Measurements from ENCODE around the gene P3H3.
"Not testable (repeated sequence)": the region's sequence is repeated elsewhere in the genome, so short reads cannot be mapped to it uniquely, and the experiment has no call there.

The P3H3 gene

DNA sequence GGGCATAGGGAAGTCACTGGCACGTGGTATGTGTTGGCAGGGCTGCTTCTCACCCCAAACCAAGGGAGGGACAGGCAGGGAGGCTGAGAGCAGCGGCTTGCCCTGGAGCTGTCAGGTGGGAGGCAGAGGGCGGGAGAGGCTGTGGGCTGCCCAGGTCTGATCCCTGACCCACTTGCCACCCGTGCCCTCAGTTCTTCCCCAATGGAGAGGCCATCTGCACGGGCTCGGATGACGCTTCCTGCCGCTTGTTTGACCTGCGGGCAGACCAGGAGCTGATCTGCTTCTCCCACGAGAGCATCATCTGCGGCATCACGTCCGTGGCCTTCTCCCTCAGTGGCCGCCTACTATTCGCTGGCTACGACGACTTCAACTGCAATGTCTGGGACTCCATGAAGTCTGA is 17.2 kb downstream of the P3H3 start:
- DNase-seq: no peak

DNA sequence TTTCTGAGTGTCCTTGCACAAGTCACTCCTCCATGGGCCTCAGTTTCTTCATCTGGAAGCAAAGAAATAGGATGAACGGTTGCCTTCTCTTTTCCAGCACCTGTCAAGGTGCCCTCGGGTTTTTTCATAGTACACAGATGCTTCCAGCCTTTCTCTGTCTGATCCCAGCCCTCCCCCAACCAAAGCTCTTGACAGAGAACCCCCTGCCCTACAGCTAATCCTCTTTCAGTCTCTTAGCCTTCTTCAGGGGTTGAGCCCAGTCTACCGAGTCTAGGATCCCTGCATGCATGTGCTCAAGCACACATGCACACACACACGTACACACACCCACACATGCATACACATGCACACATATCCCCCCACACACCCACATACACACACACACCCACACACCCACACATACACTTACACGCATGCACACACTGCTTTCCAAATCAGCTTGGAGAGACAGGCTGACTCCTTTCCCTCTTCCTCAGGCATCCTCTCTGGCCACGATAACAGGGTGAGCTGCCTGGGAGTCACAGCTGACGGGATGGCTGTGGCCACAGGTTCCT is 18.2 kb downstream of the P3H3 start:
- DNase-seq: no peak

DNA sequence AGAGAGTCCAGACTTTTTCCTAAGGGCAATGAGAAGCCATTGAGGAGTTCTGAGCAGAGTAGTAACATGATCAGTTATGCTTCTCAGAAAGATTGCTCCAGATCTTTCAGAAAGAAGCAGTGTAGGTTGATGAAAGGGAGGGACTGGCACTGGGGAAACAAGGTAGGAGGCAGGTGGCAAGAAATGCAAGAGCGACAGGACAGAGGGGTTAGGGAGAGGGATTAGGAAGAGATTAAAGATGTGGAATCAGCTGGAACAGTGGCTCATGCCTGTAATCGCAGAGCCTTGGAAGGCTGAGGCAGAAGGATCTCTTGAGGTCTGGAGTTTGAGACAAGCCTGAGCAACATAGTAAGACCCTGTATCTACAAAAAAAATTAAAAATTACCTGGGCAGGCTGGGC is 19.5 kb downstream of the P3H3 start:
- no peak for DNase-seq

DNA sequence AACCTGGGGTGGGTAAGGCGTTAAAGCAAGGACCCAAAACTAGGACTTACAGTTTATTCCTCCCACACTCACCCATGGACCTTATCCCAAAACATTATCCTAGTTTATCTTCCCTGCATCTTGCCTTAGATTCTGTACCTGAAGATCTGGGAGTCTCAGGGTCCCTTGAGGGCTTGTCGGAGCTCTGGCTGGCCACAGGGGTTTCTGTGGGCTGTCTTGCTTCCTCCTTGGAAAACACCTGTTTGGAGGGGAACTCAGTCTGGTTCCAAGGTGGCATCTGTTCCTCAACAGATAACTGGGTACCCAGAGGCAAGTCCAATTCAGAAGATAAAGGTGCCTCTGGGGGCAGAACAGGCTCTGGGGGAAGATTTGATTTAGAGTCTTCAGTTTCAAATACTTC is 21.2 kb downstream of the P3H3 start:
- no peak for DNase-seq

DNA sequence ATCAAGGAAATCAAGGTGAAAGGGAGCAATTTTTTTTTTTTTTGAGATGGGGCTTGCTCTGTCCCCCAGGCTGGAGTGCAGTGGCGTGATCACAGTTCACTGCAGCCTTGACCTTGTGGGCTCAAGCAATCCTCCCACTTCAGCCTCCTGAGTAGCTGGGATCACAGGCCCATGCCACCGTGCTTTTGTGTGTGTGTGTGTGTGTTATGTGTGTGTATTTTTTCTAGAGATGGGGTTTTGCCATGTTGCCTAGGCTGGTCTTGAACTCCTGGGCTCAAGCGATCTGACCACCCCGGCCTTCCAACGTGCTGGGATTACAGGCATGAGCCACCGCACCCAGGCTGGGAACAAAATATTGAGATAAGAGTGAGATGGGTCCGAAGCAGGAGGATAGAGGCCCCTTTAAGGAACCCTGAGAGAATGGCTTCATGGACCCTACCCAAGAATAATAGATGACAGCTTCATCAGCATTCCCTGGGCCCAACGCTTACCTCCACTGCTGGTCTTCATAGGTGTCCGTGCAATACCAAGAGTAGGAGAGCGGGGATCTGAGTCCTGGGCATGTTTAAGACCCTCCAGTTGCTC is 21.9 kb downstream of the P3H3 start:
- DNase-seq: no peak

DNA sequence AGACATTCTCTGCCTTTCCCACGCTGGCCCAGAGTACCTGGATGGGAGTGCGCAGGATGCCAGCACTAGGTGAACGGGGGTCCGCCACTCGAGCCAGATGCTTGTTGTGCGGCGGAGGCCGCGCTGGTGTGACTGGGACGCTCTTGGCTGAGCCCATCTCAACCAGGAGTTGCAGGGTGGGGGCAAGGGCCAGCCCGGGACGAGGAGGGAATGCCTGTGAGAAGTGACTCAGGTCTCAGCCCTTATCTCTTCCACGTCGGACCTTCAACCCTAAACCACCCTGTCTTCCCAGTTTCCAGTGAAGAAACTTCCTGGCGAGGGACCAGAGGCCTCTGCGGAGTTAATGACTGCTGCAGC is 22.6 kb downstream of the P3H3 start:
- DNase-seq: no peak

DNA sequence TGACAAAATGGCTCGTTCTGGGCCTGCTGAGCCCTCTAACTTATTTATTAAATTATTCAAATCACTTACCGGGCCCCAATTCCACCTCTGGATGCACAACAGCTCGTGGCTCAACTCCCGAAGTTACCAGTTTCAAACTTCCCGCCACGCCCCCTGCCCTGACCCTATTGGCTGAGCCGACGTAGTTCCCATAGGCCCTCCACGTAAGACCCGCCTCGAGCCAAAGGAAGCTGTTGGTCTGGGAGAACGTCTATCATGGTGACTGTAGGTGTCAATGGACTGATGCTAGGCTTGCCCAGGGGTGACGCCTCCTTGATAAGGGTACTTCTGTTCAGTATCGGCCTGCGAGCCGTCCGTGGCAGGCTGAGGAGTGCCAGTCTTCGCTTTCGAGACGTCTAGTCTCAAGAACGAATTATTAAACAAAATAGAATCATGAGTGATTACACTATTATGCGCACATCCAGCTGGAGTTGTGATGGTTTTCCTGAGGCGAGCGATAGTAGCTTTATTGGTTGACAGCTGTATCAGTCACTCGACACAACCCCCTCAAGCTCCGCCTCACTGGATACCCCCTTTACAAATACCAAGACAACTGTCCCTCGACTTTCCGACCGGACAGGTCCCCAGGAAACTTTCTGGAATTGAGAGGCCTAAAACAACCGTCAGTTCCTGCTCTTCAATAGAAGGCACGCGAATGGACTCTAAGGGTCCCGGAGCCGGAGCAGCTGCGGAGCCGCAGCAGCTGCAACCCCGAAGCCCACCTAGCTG is 23.1 kb downstream of the P3H3 start, which contains the start of gene CDCA3:
TSS of gene CDCA3 (minus strand) at position 134 of the 768 bp plus-strand sequence. CDS start 334 bp downstream, outside the sequence.
- DNase-seq: peak; percentile 74 to 100 (median 89)

DNA sequence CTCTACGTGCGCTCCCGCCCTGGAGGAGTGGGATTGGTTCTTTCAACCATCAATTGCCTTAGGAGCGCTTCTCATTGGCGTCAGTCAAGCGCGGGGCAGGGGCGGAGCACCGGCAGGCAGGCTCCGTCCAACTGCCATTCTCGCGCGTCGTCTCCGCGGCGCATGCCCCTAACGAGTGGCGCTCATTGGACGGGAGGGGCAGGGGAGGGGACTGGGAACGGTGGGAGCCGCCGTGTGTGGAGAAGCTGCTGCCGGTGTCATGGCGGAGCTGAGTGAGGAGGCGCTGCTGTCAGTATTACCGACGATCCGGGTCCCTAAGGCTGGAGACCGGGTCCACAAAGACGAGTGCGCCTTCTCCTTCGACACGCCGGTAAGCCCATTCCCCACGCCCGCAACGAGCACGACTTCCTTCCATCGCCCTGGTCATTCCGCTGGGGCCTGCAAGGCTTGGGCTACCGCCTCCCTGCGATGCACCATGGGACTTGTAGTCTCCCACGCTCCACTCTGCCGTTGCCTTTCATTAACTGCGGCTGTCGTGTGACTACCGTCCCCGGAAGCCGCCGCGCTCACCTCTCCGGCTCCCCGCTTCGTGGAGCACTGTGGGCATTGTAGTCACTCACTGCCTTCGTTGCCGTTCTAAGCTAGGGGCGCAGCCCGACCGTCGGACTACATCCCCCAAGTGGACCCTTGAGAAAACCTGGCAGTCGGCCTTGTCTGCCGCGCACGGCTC is 23.9 kb downstream of the P3H3 start, which contains the start of gene USP5:
TSS of gene USP5 (plus strand) at position 230 of the 730 bp plus-strand sequence. CDS start at position 260, 30 bp downstream.
- DNase-seq: peak; percentile 95 to 100 (median 98)

DNA sequence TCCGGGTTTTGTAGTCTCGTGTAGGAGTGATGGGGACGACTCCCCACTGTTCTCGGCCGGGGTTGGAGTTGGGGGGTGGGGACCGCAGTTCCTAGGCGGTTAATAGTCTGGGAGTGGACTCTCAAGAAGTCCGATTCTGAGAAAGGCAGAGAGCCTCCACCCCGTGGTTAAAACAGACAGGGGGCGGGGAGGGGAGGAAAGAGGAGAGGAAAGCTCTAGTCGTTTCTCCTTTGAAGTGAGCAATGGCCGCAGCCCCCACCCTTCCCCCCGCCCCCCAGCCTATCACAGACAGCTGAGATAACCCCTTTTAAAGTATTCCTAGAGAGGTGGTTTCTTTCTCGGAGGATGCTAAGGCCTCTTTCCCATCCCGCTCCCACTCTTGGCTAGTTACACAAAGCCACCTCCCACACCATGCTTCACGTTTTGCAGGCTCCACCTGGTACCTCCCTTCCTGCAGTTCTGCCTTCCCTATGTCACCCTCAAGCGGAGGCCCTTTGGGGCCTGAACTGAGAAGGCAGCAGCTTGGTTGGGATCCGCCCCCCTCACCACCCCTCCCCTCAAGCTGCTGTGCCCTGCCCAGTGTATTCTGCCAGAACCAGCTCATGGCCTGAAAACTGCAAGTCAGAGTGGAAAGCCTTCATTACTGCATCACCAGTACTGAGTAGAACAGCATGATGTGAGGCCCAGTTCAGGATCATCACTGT is 24.6 kb downstream of the P3H3 start:
- DNase-seq: peak in 4 of 5 experiments; percentile 13 to 91 (median 66)

DNA sequence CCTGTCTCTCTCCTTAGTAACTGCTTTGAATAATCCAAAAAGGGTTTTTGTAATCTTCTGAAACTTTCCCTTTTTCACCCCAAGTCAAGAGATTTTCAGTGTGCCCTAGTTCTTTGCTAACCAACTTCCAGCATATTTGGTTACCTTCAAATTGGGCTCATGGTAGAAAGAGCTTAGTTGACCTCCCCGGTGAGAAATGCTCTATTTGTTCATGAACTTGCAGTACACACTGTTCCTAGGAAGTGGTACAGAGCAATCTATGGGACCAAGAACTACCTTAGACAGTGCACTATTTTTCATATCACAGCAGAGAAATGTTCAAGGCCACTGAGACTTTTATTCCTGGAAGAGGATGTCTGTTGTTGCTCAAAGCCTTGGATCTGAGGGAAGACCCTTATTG is 25.4 kb downstream of the P3H3 start:
- no peak for DNase-seq

DNA sequence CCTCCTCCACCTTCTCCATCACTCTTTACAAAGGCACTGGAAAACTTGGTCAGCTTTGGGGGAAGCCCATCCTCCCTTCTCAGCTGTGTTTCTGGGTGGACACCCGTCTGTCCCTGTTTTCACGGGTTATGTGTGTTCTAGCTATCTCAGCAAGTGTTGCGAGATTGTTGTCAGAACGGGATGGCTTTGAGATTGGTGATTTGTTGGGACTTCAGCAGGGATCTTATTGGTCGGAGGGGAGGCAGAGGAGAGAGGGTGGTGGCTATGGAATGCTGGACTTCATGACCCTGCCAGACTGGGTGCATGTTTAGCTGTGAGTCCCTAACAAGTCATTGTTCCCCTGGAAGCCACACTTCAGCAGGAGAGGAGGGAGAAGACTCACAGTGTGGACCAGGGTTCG is 25.8 kb downstream of the P3H3 start:
- no peak for DNase-seq

DNA sequence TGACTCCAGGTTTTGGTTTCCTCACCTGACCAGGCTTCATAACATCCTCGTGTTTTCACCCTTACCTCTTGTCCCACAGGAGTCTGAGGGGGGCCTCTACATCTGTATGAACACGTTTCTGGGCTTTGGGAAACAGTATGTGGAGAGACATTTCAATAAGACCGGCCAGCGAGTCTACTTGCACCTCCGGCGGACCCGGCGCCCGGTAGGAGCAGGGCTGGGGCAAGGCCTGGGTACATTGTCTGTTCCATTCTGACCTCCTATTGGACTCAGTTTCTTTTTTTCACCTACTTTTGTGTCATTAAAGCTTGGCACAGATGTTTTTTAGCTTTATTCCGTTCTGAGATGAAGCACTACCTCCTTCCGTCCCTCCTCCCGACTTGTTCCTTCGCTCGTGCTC is 27.1 kb downstream of the P3H3 start:
- DNase-seq: no peak

DNA sequence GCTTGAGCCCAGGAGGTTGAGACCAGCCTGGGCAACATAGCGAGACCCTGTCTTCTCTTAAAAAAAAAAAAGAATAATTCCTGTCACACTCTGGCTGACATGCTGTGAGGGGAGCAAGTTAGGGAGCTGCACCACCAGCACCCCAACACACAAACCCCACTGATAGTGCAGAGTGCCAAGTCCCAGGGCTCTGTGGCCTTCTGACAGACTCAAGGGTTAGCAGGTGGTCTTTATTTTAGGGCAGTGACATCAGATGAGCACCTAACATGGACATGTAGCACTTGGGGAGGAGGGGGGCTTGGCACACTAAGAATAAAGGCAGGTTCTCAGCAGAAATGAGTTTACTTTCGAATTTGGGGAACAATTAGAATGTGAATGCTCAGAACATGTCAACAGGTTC is 30.6 kb downstream of the P3H3 start:
- DNase-seq: no peak

DNA sequence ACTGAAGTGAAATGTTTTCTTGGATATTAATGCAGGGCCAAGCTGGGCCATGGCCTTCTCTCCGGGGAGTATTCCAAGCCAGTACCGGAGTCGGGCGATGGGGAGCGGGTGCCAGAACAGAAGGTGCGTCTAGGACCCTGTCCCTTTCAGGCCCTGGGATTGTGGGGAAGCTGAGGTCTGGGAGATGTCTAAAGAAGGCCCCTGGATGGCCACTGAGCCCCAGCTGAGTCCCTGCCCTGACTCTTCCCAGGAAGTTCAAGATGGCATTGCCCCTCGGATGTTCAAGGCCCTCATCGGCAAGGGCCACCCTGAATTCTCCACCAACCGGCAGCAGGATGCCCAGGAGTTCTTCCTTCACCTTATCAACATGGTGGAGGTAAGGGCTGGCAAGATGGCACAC is 31.9 kb downstream of the P3H3 start:
- DNase-seq: no peak

DNA sequence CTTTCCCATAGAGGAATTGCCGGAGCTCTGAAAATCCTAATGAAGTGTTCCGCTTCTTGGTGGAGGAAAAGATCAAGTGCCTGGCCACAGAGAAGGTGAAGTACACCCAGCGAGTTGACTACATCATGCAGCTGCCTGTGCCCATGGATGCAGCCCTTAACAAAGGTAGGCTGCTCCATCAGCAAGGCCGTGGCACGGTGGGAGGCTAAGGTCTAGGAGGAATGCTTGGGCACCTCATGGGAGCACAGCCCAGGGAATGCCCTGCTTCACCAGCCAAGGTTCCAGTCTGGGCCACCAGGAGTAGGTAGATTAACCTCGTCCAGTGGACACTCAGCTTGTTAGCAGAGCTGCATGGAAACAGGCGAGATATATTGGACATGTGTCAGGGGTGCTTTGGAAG is 32.7 kb downstream of the P3H3 start:
- DNase-seq: no peak

DNA sequence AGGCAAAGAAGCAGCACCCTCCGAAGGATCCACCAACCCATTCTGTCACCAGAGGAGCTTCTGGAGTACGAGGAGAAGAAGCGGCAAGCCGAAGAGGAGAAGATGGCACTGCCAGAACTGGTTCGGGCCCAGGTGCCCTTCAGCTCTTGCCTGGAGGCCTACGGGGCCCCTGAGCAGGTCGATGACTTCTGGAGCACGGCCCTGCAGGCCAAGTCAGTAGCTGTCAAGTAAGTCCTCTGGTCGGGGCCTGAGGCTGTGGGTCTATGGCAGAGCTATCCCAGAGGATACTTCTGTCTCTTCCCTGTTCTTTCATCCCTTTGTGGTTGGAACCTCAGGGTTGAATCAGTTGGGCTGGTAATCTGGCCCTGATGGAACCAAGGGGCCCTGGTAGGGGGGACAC is 33.2 kb downstream of the P3H3 start:
- DNase-seq: no peak

DNA sequence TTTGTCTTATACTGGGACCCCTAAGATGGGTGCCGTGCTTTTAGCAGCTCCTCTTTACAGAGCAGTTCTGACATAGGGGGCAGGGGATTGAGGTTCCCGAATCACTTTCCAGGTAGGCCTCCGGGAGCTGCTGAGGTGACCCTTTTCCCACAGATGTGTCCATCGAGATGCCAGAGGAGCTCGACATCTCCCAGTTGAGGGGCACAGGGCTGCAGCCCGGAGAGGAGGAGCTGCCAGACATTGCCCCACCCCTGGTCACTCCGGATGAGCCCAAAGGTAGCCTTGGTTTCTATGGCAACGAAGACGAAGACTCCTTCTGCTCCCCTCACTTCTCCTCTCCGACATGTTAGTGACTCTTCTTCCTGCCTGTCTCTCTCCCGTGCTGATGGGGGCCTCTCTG is 34.8 kb downstream of the P3H3 start:
- DNase-seq: no peak

DNA sequence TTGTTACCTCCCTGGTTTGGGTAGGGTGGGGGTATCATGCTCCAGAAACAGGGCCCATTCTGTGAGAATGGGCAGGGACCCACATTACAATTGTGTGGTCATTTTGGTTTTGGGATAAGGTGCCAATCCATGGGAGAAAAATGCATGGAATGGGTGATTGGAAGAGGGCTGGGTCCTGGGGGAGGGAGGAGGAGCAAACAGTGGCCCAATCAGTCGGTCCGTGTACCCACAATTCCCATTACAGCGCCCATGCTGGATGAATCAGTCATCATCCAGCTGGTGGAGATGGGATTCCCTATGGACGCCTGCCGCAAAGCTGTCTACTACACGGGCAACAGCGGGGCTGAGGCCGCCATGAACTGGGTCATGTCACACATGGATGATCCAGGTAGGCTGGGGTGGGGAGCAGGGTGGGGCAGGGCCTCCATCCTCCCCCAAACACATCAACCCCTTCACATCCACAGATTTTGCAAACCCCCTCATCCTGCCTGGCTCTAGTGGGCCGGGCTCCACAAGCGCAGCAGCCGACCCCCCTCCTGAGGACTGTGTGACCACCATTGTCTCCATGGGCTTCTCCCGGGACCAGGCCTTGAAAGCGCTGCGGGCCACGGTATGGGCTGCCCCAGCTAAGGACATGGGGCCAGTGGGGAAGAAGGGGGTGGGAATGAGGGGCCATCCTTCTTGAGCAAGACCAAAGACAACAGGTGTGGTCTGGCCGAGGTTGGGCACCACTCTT is 35.5 kb downstream of the P3H3 start:
- DNase-seq: no peak

DNA sequence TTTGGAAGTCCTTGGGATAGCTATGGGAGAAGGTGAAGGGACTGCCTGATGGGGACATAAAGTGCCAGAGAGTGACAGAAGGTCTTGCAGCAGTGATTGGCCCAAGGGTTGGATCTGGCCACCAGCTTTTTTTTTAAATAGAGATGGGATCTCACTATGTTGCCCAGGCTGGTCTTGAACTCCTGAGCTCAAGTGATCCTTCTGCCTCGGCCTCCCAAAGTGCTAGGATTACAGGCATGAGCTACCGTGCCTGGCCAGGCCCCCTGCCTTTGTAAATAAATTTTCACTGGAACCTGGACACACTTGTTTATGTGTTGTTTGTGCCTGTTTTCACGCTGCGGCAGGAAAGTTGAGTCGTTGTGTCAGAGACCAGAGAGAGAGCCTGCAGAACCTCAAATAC is 37.1 kb downstream of the P3H3 start:
- not testable (repeated sequence) for DNase-seq

DNA sequence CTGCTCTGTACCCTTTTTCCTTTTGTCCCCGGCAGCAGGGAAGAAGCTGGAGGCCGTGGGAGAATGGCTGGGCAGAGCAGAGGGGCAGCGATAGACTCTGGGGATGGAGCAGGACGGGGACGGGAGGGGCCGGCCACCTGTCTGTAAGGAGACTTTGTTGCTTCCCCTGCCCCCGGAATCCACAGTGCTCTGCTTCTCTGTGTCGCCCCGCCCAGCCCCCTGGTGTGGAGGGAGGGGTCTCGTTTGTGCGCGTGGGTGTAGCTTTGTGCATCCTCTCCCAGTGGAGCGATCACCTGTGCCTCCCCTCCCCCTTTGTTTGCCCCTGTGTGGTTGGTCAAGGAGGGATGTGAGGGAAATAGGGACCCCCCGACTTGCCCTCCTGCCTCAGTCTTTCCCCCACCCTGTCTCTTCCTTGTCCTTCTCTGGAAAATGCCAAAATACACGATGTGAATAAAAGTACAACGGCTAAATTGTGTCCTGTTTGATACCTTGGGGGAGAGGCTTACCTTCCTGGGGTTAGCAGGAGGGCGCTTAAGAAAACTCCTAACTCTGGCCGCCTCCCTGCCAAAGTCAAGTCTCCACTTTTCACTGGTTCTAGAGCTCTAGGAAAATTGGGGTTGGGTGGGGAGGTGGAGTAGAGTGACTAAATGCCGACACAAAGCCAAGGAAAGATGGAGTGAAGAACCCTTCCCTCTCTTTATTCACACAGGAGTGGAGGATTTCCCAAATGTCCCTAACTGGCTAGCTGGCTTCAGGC is 38.1 kb downstream of the P3H3 start:
- DNase-seq: no peak

DNA sequence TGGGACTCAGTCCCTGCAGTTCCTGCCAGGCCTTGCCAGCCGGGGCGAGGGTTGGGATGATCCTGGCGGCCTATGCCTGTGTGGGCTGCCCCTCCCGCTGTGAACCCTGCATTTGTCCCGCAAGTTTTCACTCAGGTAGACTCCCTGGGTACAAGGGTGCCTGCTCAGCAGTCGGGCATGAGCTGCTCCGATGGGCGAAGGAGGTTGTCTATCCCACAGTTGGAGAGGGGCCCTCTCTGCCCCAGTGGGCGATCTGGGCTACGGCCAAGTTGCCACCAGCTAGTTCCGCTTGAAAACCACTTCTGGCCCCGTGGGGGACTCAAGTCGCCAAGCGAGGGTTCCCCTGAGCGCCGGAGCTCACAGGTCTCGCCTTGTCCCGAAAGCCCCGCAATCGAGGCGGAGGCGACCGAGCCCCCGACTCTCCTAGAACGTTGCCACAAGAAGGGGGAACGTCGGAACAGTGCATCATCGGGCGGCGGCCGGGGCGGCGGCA is 38.8 kb downstream of the P3H3 start:
- no peak for DNase-seq
